RWPE2 (cell line): ENCODE results near the gene IDH3G.
A peak's percentile ranks its signal among the peaks of the same experiment; 100 is the strongest.
"Not testable (repeated sequence)": the region's sequence is repeated elsewhere in the genome, so short reads cannot be mapped to it uniquely, and the experiment has no call there.

Experiments
- ATAC-seq: fragments of 200-7000 bp; cut with Tn5 transposase; 3 replicates; pipeline ENCODE4 v1.9.1; 2021; ENCODE audit warnings: low read depth
- DNase-seq: peaks from one replicate; pipeline ENCODE4 v3.0.0-alpha.2; 2020; ENCODE audit warnings: low spot score
- H3K27ac ChIP-seq: fragments of 450-650 bp; 2 replicates; pipeline ENCODE4 v1.5.1; 2017; ENCODE audit warnings: mild to moderate bottlenecking; ENCODE audit not compliant: poor library complexity, severe bottlenecking
- H3K27me3 ChIP-seq: fragments of 250-450 bp; sonication (Bioruptor Pico); 2 replicates; pipeline ENCODE4 v1.5.1; 2021; ENCODE audit warnings: mild to moderate bottlenecking, moderate library complexity; ENCODE audit not compliant: insufficient read depth, poor library complexity, severe bottlenecking
- H3K36me3 ChIP-seq: fragments of 250-450 bp; sonication (Bioruptor Pico); 2 replicates; pipeline ENCODE4 v1.5.1; 2020; ENCODE audit warnings: low read depth, mild to moderate bottlenecking, moderate library complexity
- H3K4me1 ChIP-seq: fragments of 250-450 bp; sonication (Bioruptor Pico); 2 replicates; pipeline ENCODE4 v1.5.1; 2021; ENCODE audit warnings: mild to moderate bottlenecking, moderate library complexity; ENCODE audit not compliant: insufficient read depth, poor library complexity, severe bottlenecking
- H3K4me3 ChIP-seq: fragments of 250-450 bp; sonication (Bioruptor Pico); 2 replicates; pipeline ENCODE4 v1.5.1; 2021; ENCODE audit warnings: mild to moderate bottlenecking, moderate library complexity; ENCODE audit not compliant: severe bottlenecking
- H3K9me3 ChIP-seq: fragments of 250-450 bp; sonication (Bioruptor Pico); 2 replicates; pipeline ENCODE4 v1.5.1; 2021; ENCODE audit warnings: mild to moderate bottlenecking, moderate library complexity; ENCODE audit not compliant: severe bottlenecking
- CTCF ChIP-seq: fragments of 450-650 bp; IDR thresholded peaks from one replicate; pipeline ENCODE4 v1.5.1; 2017; ENCODE audit warnings: mild to moderate bottlenecking, moderate library complexity; ENCODE audit not compliant: poor library complexity, severe bottlenecking

IDH3G gene

DNA sequence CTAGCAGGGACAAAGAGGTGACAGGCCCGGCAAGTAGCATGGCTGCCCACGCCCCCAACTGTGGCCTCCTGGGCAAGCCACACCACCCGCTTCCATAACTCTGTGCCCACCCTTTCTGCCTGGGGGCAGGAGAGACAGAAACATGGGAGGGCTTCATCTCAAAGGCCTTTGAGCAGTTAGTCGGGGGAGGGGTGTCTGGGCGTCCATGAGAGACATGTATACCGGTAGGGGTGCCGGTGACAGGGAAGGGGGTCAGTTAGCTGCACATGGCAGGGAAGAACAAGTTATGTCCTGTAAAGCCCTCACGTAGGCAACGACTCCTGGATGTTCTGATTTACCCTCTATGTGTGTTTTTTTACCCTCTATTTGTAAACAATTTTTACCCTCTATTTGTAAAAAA is 26.9 kb upstream of the IDH3G start:
- ATAC-seq (no peak), DNase-seq (no peak)
- Histone ChIP-seq H3K9me3 (no peaks in the 10 kb centered on the region), H3K36me3 (no peaks in the 10 kb centered on the region), H3K27me3 (no peaks in the 10 kb centered on the region), H3K27ac (no peak overlapping the region), H3K4me1 (no peaks in the 10 kb centered on the region), H3K4me3 (no peak overlapping the region)
- TF ChIP-seq CTCF: no peak

DNA sequence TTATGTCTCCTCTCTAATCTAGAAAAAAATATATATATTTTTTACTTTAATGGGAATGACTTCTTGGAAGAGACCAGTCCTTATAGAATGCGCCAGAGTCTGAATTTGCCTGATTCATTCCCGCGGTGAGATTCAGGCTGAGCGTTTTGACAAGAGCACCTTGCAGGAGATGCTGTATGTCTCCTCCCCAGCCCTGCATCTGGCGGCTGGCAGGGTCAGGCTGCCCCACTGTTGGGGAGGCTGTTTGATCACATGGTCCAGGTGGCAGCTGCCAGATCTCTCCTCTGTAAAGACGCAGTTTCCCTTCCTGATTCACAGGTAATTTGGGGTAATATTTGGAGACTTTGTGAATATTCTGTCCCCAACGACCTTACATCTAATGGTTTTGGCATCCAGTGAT is 26.4 kb upstream of the IDH3G start:
- Histone ChIP-seq H3K4me3 (no peak overlapping the region), H3K27ac (no peak overlapping the region), H3K27me3 (no peaks in the 10 kb centered on the region), H3K4me1 (no peaks in the 10 kb centered on the region), H3K36me3 (no peaks in the 10 kb centered on the region), H3K9me3 (no peaks in the 10 kb centered on the region)
- no peak for TF ChIP-seq CTCF
- ATAC-seq: no peak
- DNase-seq: no peak

GRCh38 chrX:153819384-153820040 is 25.3 kb upstream of the IDH3G start:
- DNase-seq (no peak), ATAC-seq (peak; percentile 47; the same call in 2 of the 3 replicates)
- TF ChIP-seq CTCF: no peak
- Histone ChIP-seq H3K27me3 (no peaks in the 10 kb centered on the region), H3K27ac (no peak overlapping the region), H3K4me3 (peak overlapping the region; percentile 33), H3K4me1 (no peaks in the 10 kb centered on the region), H3K9me3 (no peaks in the 10 kb centered on the region), H3K36me3 (no peaks in the 10 kb centered on the region)

- H3K4me3 ChIP-seq: peak overlapping the region; percentile 33
- no peak overlapping the region for H3K27ac ChIP-seq
- ATAC-seq: peak; percentile 88
Measured at GRCh38 chrX:153818571-153819383, 24.6 kb upstream of the IDH3G start.

GRCh38 chrX:153818064-153818463 is 23.9 kb upstream of the IDH3G start:
- not testable (repeated sequence) for H3K4me3 ChIP-seq, H3K27me3 ChIP-seq, DNase-seq, H3K36me3 ChIP-seq, H3K9me3 ChIP-seq, H3K4me1 ChIP-seq, ATAC-seq, H3K27ac ChIP-seq

More at GRCh38 chrX:153818571-153819383, 24.6 kb upstream of the IDH3G start:
- H3K36me3 ChIP-seq: no peaks in the 10 kb centered on the region
- H3K9me3 ChIP-seq: no peaks in the 10 kb centered on the region
- no peaks in the 10 kb centered on the region for H3K4me1 ChIP-seq
- DNase-seq: peak; percentile 37
- no peaks in the 10 kb centered on the region for H3K27me3 ChIP-seq
- TF ChIP-seq CTCF: no peak
